Osteoblast (primary cell): Measurements from ENCODE around the gene HOXA3. TPM values are rescaled to one million over a fixed set of nuclear protein-coding genes. Genes with fewer than 3 reads are reported as not detected.
A peak's percentile ranks its signal among the peaks of the same experiment; 100 is the strongest.

Experiments
- DNase-seq: peaks from one replicate; pipeline ENCODE4 v3.0.0; 2011; ENCODE audit warnings: low spot score, mixed read lengths; ENCODE audit not compliant: insufficient read length; ENCODE audit errors: missing footprints
- H2AFZ ChIP-seq: 2 replicates; pipeline ENCODE4 v1.6.0; 2011; ENCODE audit warnings: mild to moderate bottlenecking, low read length
- H3K27ac ChIP-seq: 2 replicates; pipeline ENCODE4 v1.5.1; 2011; ENCODE audit warnings: mild to moderate bottlenecking, low read depth, low read length, moderate library complexity
- H3K27me3 ChIP-seq: 2 replicates; pipeline ENCODE4 v1.6.0; 2012; ENCODE audit warnings: mild to moderate bottlenecking, control low read depth, inconsistent platforms, low read length, moderate library complexity; ENCODE audit not compliant: insufficient read depth
- H3K36me3 ChIP-seq: 2 replicates; pipeline ENCODE4 v1.5.1; 2011; ENCODE audit warnings: mild to moderate bottlenecking, low read length, control low read depth, moderate library complexity; ENCODE audit not compliant: insufficient read depth
- H3K4me1 ChIP-seq: 2 replicates; pipeline ENCODE4 v1.5.1; 2011; ENCODE audit warnings: mild to moderate bottlenecking, low read length, control low read depth, moderate library complexity; ENCODE audit not compliant: insufficient read depth
- H3K4me2 ChIP-seq: 2 replicates; pipeline ENCODE4 v1.6.0; 2011; ENCODE audit warnings: mild to moderate bottlenecking, low read length; ENCODE audit not compliant: insufficient read depth
- H3K4me3 ChIP-seq: fragments of 200-600 bp; sonication (generic); 3 replicates; pipeline ENCODE4 v1.5.1; 2012; ENCODE audit warnings: mild to moderate bottlenecking, low read length, inconsistent platforms; ENCODE audit not compliant: insufficient read depth
- H3K79me2 ChIP-seq: 2 replicates; pipeline ENCODE4 v1.6.0; 2012; ENCODE audit warnings: mild to moderate bottlenecking, low read length, control low read depth, inconsistent platforms; ENCODE audit not compliant: insufficient read depth
- H3K9me3 ChIP-seq: 2 replicates; pipeline ENCODE4 v1.5.1; 2011; ENCODE audit warnings: low read depth, low read length, control low read depth
- H4K20me1 ChIP-seq: 2 replicates; pipeline ENCODE4 v1.6.0; 2012; ENCODE audit warnings: mild to moderate bottlenecking, low read length, control low read depth; ENCODE audit not compliant: insufficient read depth
- CTCF ChIP-seq: IDR thresholded peaks from 2 replicates; pipeline ENCODE4 v1.5.1; 2011; ENCODE audit warnings: mild to moderate bottlenecking, low read depth, low read length, moderate library complexity; ENCODE audit errors: extremely low read depth
- total RNA-seq: library from RNA; depleted of rRNA; stranded (reverse); fragments of >200 nt; gene quantifications from 2 replicates; pipeline ENCODE4 v1.2.3, GENCODE V29; 2012

Gene HOXA3
- total RNA-seq, 1 donor = 4.0 TPM

- H3K36me3 ChIP-seq = peaks cover 4% of the 10 kb centered on the region
- peak overlapping the region; percentile 97 for H3K4me2 ChIP-seq
- peak overlapping the region; percentile 90 for H3K4me3 ChIP-seq
- no peaks in the 10 kb centered on the region for H3K9me3 ChIP-seq
- H4K20me1 ChIP-seq = no peaks in the 10 kb centered on the region
- H3K27me3 ChIP-seq = no peaks in the 10 kb centered on the region
- H3K27ac ChIP-seq = no peak overlapping the region
- peak overlapping the region; percentile 97 for H2AFZ ChIP-seq
- no peak for TF ChIP-seq CTCF
- peaks cover 30% of the 10 kb centered on the region for H3K4me1 ChIP-seq
- DNase-seq = peak; percentile 78
- peaks cover 56% of the 10 kb centered on the region for H3K79me2 ChIP-seq
Observed at GRCh38 chr7:27156916-27157701, 4.7 kb upstream of the HOXA3 start.

GRCh38 chr7:27156508-27156898 is 4.1 kb upstream of the HOXA3 start, which contains the start of gene HOXA7:
HOXA7 (minus strand) TSS chr7:27156675; CDS start chr7:27156545, 130 bp downstream.
- Histone ChIP-seq H3K4me2 (peak within 1 kb of the TSS; percentile 97), H3K27ac (peak within 1 kb of the TSS; percentile 74), H3K27me3 (no peaks in the 10 kb centered on the region), H3K9me3 (no peaks in the 10 kb centered on the region), H3K36me3 (peaks cover 4% of the 10 kb centered on the region), H3K4me1 (peaks cover 27% of the 10 kb centered on the region), H3K79me2 (peaks cover 56% of the 10 kb centered on the region), H2AFZ (peak within 1 kb of the TSS; percentile 97), H3K4me3 (peak within 1 kb of the TSS; percentile 90), H4K20me1 (no peaks in the 10 kb centered on the region)
- no peak for TF ChIP-seq CTCF
- peak; percentile 99 for DNase-seq

GRCh38 chr7:27155816-27156507 is 3.6 kb upstream of the HOXA3 start:
- Histone ChIP-seq H2AFZ (peak overlapping the region; percentile 97), H3K4me3 (peak overlapping the region; percentile 90), H4K20me1 (no peaks in the 10 kb centered on the region), H3K79me2 (peaks cover 58% of the 10 kb centered on the region), H3K4me2 (peak overlapping the region; percentile 97), H3K27me3 (no peaks in the 10 kb centered on the region), H3K36me3 (peaks cover 4% of the 10 kb centered on the region), H3K27ac (peak overlapping the region; percentile 74), H3K9me3 (no peaks in the 10 kb centered on the region), H3K4me1 (peaks cover 24% of the 10 kb centered on the region)
- no peak for TF ChIP-seq CTCF
- peak; percentile 92 for DNase-seq
